ENCODE measurements around the gene AURKAIP1. TPM values are rescaled to one million over a fixed set of nuclear protein-coding genes. Genes with fewer than 3 reads are reported as not detected.

The AURKAIP1 gene
- total and polyA plus RNA-seq, 2 of the 13 experiments (the other 11 are each of a cell fraction or from before 2014, with no cell fraction given) = 69.5 to 175 TPM

DNA sequence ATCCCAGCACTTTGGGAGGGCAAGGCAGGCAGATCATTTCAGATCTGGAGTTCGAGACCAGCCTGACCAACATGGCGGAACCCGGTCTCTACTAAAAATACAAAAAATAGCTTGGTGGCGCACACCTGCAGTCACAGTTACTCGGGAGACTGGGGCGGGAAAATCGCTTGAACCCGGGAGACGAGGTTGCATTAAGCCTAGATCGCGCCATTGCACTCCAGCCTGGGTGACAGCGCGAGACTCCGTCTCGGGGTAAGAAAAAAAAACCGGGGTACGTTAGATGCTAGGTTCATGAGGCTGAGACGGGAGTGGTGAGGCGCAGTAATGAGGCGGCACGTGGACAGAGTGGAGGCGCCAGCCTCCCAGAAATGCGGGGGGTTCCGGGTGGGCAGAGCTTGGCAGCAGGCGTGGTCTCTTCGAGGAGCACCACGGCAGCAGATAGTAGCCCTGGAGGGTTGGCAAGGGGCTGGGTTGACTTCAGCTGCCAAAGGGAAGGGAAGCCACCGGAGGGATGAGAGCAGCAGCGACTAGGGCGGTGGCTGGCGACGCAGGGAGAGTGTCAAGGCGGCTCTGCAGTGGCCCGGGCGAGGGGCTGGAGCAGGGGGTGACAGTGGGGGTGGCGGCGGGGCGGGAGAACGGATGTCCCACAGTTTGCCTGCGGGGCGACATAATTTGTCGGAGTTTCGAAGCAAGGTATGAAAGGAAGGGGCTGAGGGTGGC, 31.3 kb upstream of the AURKAIP1 start (continued):
- no peak for TF ChIP-seq SOX13 (IDR thresholded peaks at IDR 0.05)
- TF ChIP-seq SOX13 (CRISPR knock-in tag; conservative IDR thresholded peaks at IDR 0.05 in 1 of 2, IDR thresholded peaks at IDR 0.05 in 1 of 2) = no peak
- no peak for TF ChIP-seq ZC3H13 (CRISPR knock-in tag; IDR thresholded peaks at IDR 0.05)
- no peak for TF ChIP-seq KDM4B (CRISPR knock-in tag; IDR thresholded peaks at IDR 0.05)
- TF ChIP-seq AGO2 (optimal IDR thresholded peaks at IDR 0.05; ENCODE audit: low read depth, low read length) = peak; percentile 11
- no peak for TF ChIP-seq ERF (CRISPR knock-in tag; IDR thresholded peaks at IDR 0.05)
- TF ChIP-seq, protein P1, sequence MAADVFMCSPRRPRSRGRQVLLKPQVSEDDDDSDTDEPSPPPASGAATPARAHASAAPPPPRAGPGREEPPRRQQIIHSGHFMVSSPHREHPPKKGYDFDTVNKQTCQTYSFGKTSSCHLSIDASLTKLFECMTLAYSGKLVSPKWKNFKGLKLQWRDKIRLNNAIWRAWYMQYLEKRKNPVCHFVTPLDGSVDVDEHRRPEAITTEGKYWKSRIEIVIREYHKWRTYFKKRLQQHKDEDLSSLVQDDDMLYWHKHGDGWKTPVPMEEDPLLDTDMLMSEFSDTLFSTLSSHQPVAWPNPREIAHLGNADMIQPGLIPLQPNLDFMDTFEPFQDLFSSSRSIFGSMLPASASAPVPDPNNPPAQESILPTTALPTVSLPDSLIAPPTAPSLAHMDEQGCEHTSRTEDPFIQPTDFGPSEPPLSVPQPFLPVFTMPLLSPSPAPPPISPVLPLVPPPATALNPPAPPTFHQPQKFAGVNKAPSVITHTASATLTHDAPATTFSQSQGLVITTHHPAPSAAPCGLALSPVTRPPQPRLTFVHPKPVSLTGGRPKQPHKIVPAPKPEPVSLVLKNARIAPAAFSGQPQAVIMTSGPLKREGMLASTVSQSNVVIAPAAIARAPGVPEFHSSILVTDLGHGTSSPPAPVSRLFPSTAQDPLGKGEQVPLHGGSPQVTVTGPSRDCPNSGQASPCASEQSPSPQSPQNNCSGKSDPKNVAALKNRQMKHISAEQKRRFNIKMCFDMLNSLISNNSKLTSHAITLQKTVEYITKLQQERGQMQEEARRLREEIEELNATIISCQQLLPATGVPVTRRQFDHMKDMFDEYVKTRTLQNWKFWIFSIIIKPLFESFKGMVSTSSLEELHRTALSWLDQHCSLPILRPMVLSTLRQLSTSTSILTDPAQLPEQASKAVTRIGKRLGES (CRISPR knock-in tag; IDR thresholded peaks at IDR 0.05; ENCODE audit: borderline replicate concordance) = no peak
- no peak for TF ChIP-seq TAF15 (IDR thresholded peaks at IDR 0.05; ENCODE audit: low read depth, low read length, poor library complexity, severe bottlenecking)
- TF ChIP-seq, protein P2, sequence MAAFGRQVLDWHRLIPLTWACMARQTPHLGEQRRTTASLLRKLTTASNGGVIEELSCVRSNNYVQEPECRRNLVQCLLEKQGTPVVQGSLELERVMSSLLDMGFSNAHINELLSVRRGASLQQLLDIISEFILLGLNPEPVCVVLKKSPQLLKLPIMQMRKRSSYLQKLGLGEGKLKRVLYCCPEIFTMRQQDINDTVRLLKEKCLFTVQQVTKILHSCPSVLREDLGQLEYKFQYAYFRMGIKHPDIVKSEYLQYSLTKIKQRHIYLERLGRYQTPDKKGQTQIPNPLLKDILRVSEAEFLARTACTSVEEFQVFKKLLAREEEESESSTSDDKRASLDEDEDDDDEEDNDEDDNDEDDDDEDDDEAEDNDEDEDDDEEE (CRISPR knock-in tag; IDR thresholded peaks at IDR 0.05) = no peak
- TF ChIP-seq, protein P3, sequence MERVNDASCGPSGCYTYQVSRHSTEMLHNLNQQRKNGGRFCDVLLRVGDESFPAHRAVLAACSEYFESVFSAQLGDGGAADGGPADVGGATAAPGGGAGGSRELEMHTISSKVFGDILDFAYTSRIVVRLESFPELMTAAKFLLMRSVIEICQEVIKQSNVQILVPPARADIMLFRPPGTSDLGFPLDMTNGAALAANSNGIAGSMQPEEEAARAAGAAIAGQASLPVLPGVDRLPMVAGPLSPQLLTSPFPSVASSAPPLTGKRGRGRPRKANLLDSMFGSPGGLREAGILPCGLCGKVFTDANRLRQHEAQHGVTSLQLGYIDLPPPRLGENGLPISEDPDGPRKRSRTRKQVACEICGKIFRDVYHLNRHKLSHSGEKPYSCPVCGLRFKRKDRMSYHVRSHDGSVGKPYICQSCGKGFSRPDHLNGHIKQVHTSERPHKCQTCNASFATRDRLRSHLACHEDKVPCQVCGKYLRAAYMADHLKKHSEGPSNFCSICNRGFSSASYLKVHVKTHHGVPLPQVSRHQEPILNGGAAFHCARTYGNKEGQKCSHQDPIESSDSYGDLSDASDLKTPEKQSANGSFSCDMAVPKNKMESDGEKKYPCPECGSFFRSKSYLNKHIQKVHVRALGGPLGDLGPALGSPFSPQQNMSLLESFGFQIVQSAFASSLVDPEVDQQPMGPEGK (CRISPR knock-in tag; IDR thresholded peaks at IDR 0.05) = no peak
- TF ChIP-seq, protein P4, sequence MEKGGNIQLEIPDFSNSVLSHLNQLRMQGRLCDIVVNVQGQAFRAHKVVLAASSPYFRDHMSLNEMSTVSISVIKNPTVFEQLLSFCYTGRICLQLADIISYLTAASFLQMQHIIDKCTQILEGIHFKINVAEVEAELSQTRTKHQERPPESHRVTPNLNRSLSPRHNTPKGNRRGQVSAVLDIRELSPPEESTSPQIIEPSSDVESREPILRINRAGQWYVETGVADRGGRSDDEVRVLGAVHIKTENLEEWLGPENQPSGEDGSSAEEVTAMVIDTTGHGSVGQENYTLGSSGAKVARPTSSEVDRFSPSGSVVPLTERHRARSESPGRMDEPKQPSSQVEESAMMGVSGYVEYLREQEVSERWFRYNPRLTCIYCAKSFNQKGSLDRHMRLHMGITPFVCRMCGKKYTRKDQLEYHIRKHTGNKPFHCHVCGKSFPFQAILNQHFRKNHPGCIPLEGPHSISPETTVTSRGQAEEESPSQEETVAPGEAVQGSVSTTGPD (CRISPR knock-in tag; IDR thresholded peaks at IDR 0.05) = no peak
- TF ChIP-seq, protein P5, sequence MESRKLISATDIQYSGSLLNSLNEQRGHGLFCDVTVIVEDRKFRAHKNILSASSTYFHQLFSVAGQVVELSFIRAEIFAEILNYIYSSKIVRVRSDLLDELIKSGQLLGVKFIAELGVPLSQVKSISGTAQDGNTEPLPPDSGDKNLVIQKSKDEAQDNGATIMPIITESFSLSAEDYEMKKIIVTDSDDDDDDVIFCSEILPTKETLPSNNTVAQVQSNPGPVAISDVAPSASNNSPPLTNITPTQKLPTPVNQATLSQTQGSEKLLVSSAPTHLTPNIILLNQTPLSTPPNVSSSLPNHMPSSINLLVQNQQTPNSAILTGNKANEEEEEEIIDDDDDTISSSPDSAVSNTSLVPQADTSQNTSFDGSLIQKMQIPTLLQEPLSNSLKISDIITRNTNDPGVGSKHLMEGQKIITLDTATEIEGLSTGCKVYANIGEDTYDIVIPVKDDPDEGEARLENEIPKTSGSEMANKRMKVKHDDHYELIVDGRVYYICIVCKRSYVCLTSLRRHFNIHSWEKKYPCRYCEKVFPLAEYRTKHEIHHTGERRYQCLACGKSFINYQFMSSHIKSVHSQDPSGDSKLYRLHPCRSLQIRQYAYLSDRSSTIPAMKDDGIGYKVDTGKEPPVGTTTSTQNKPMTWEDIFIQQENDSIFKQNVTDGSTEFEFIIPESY (CRISPR knock-in tag; IDR thresholded peaks at IDR 0.05) = peak; percentile 11; the same call in 1 of the 2 replicates
- no peak for TF ChIP-seq MED13 (CRISPR knock-in tag; IDR thresholded peaks at IDR 0.05)
- TF ChIP-seq ZNF816 (CRISPR knock-in tag; IDR thresholded peaks at IDR 0.05; ENCODE audit: borderline replicate concordance) = 0 out of 2 replicates have a peak, but pooled peaks have one; percentile 4
- no peak for TF ChIP-seq ZNF441 (CRISPR knock-in tag; IDR thresholded peaks at IDR 0.05; ENCODE audit: borderline replicate concordance)
- no peak for TF ChIP-seq EED (CRISPR knock-in tag; IDR thresholded peaks at IDR 0.05)
- 0 out of 2 replicates have a peak, but pooled peaks have one; percentile 33 for TF ChIP-seq ZNF563 (CRISPR knock-in tag; IDR thresholded peaks at IDR 0.05)
